Testis (tissue), 3 donors: ENCODE measurements around the gene NPL. TPM values are rescaled to one million over a fixed set of nuclear protein-coding genes. Genes with fewer than 3 reads are reported as not detected.

Experiments used
- DNase-seq: peaks from one replicate; pipeline ENCODE4 v3.0.0-alpha.2; 2019
- H3K27ac ChIP-seq, 2 donors: fragments of 200-600 bp; sonication (generic); one replicate each; pipeline ENCODE4 v1.5.1; 2019
- H3K27me3 ChIP-seq: fragments of 200-600 bp; sonication (generic); one replicate; pipeline ENCODE4 v1.5.1; 2019
- H3K36me3 ChIP-seq: fragments of 200-600 bp; sonication (generic); one replicate; pipeline ENCODE4 v1.5.1; 2017; ENCODE audit warnings: low read depth; ENCODE audit errors: missing control alignments
- H3K4me1 ChIP-seq: fragments of 200-600 bp; sonication (generic); one replicate; pipeline ENCODE4 v1.5.1; 2019
- H3K4me3 ChIP-seq, 2 donors: fragments of 200-600 bp; sonication (generic); one replicate each; pipeline ENCODE4 v1.5.1; 2017 to 2019
- H3K9me3 ChIP-seq: fragments of 200-600 bp; sonication (generic); one replicate; pipeline ENCODE4 v1.5.1; 2017
- POLR2A ChIP-seq: fragments of 450-650 bp; IDR thresholded peaks from one replicate; pipeline ENCODE4 v1.6.1; 2017; ENCODE audit warnings: antibody characterized with exemption, mild to moderate bottlenecking, moderate library complexity
- WGBS, 2 donors: methylation state at CpG; one replicate each; pipeline ENCODE4 v1.1.5; 2018; 5-methylcytosine and 5-hydroxymethylcytosine counted together
- intact Hi-C: fragments of 100-400 bp; cut with DNase I; formaldehyde crosslinking; loops from one replicate; pipeline ENCODE4 v1.15.1; 2023; ENCODE audit warnings: low total_unique reads
- polyA plus RNA-seq: library from polyadenylated mRNA; stranded (reverse); fragments of 350-450 nt; fragmentation: Illumina TruSeq; extraction: RNeasy Lipid Tissue Mini Kit (QIAGEN cat#74804); gene quantifications from one replicate; pipeline ENCODE4 v1.2.3, GENCODE V29; 2014; ENCODE audit warnings: low read depth, low replicate concordance; ENCODE audit not compliant: insufficient read depth
- total RNA-seq, 2 donors: library from RNA; depleted of rRNA; stranded (reverse); fragments of >200 nt; gene quantifications; one replicate each; pipeline ENCODE4 v1.2.3, GENCODE V29; 2016
- TF ChIP-seq, protein P1 (sequence below), 3 experiments: fragments of 450-650 bp in 2 of 3; fragments of 200-600 bp in 1 of 3; sonication (generic) in 1 of 3; IDR thresholded peaks; one replicate each; pipeline ENCODE4 v1.5.1; 2016 to 2019; ENCODE audit warnings: antibody characterized with exemption in 3 of 3, mild to moderate bottlenecking in 2 of 3, moderate library complexity in 1 of 3

The NPL gene
- total and polyA plus RNA-seq, 3 donors from 2014 or later = 11.1 to 22.5 (median 21.6) TPM

DNA sequence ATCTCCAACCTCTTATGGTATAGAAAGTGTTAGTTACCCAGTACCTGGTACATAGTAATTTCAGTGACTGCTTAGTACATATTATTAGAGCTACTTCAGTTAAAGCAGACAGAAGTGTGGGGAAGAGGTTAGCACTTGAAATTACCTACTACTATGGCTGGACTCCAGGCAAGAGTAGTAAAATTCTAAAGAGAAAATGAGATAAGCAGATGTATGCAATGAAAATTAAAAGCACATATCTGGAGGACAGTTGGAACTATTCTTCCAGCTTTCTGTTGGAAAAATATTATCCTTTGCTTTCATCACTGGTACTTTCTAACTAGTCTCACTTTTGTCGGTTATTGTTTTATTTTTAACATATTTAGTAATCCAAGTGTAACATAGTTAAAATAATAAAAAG lies 73.3 kb downstream of the NPL start:
- WGBS, 2 donors = 88 to 95% methylated on average over 1 of the region's 1 CpG
- no peaks in the 10 kb centered on the region for H3K4me1 ChIP-seq
- intact Hi-C loops = no loop called here
- H3K36me3 ChIP-seq = no peaks in the 10 kb centered on the region
- DNase-seq = no peak
- no peak for TF ChIP-seq POLR2A
- H3K9me3 ChIP-seq = no peaks in the 10 kb centered on the region
- no peaks in the 10 kb centered on the region for H3K27me3 ChIP-seq
- no peak overlapping the region for H3K4me3 ChIP-seq
- no peak overlapping the region for H3K27ac ChIP-seq

DNA sequence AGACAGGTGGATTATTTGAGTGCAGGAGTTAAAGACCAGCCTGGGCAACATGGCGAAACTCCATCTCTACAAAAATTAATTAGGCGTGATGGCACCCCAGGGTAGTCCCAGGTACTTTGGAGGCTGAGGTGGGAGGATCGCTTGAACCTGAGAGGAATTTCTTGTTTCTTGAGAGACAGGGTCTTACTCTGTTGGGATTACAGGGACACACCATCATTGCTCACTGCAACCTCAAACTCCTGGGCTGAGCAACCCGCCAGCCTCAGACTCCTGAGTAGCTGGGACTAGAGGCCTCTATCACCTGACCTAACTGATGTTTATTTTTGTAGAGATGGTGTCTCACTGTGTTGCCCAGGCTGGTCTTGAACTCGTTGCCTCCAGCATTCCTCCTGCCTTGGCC lies 74.4 kb downstream of the NPL start:
- H3K9me3 ChIP-seq = no peaks in the 10 kb centered on the region
- TF ChIP-seq POLR2A = no peak
- TF ChIP-seq, protein P1, sequence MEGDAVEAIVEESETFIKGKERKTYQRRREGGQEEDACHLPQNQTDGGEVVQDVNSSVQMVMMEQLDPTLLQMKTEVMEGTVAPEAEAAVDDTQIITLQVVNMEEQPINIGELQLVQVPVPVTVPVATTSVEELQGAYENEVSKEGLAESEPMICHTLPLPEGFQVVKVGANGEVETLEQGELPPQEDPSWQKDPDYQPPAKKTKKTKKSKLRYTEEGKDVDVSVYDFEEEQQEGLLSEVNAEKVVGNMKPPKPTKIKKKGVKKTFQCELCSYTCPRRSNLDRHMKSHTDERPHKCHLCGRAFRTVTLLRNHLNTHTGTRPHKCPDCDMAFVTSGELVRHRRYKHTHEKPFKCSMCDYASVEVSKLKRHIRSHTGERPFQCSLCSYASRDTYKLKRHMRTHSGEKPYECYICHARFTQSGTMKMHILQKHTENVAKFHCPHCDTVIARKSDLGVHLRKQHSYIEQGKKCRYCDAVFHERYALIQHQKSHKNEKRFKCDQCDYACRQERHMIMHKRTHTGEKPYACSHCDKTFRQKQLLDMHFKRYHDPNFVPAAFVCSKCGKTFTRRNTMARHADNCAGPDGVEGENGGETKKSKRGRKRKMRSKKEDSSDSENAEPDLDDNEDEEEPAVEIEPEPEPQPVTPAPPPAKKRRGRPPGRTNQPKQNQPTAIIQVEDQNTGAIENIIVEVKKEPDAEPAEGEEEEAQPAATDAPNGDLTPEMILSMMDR (IDR thresholded peaks at IDR 0.05) = no peak
- no peak for DNase-seq
- no peaks in the 10 kb centered on the region for H3K36me3 ChIP-seq
- H3K27ac ChIP-seq = no peak overlapping the region
- intact Hi-C loops = no loop called here
- 95 to 98% methylated on average over 5 of the region's 5 CpGs for WGBS, 2 donors
- H3K4me1 ChIP-seq = no peaks in the 10 kb centered on the region
- H3K4me3 ChIP-seq = no peak overlapping the region
- H3K27me3 ChIP-seq = no peaks in the 10 kb centered on the region

DNA sequence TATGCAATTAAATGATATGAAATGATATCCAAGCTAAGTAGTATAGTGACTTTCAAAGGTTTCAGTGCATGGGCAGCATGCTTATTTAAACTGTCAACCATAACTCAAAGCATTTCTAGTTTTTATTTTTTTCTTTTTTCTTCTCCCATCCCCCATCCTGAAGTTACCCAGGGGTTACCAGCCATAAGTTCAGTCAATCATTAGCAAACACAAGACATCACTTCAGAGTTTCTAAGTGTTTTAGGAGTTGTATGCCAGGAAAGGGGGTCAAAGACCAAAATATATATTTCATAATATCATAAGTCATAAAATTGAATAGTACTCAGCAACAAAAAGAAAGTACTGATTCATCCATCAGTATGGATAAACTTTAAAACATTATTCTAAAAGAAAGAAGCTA lies 78.3 kb downstream of the NPL start:
- TF ChIP-seq, protein P1 (IDR thresholded peaks at IDR 0.05) = no peak
- no peak for TF ChIP-seq POLR2A
- Histone ChIP-seq H3K9me3 (no peaks in the 10 kb centered on the region), H3K36me3 (no peaks in the 10 kb centered on the region), H3K27me3 (no peaks in the 10 kb centered on the region), H3K27ac (no peak overlapping the region), H3K4me3 (no peak overlapping the region), H3K4me1 (no peaks in the 10 kb centered on the region)
- DNase-seq = no peak
- intact Hi-C loops = no loop called here

DNA sequence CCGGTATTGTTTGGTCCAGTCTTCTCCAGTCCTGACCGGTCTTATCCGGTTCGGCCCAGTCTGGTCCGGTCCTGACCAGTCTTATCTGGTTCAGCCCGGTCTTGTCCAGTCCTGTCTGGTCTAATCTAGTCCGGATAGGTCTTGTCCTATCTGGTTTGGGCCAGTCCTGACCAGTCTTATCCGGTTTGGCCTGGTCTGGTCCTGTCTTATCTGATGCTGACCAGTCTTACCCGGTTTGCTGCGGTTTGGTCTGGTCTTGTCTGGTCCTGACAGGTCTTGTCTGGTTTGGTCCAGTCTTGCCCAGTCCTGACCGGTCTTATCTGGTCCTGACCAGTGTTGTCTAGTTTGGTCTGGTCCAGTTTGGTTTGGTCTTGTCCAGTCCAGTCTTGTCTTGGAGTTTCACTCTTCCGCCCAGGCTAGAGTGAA lies 79.7 kb downstream of the NPL start:
- Histone ChIP-seq H3K27ac (peak overlapping the region in 1 of 2 donors; percentile 34), H3K4me1 (no peaks in the 10 kb centered on the region), H3K4me3 (no peak overlapping the region), H3K9me3 (no peaks in the 10 kb centered on the region), H3K36me3 (no peaks in the 10 kb centered on the region), H3K27me3 (no peaks in the 10 kb centered on the region)
- TF ChIP-seq, protein P1 (IDR thresholded peaks at IDR 0.05) = no peak
- WGBS, 2 donors = 94 to 98% methylated on average over 12 of the region's 12 CpGs
- intact Hi-C loops = no loop called here
- DNase-seq = peak; percentile 28

DNA sequence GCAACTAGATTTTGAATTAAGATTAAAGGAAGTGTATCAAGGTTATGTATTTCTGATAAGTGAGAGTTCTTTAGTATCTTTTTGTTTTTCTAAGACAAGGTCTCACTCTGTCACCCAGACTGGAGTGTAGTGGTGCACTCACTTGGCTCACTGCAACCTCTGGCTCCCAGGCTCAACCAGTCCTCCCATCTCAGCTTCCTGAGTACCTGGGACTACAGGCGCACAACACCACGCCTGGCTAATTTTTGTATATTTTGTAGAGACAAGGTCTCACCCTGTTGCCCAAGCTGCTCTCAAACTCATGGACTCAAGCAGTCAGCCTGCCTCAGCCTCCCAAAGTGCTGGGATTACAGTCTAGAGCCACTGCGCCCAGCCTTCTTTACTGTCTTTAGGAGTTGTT lies 83.3 kb downstream of the NPL start:
- DNase-seq = no peak
- Histone ChIP-seq H3K27ac (no peak overlapping the region), H3K36me3 (peaks cover 6% of the 10 kb centered on the region), H3K4me1 (no peaks in the 10 kb centered on the region), H3K27me3 (no peaks in the 10 kb centered on the region), H3K9me3 (no peaks in the 10 kb centered on the region), H3K4me3 (no peak overlapping the region)
- 94 to 96% methylated on average over 3 of the region's 3 CpGs for WGBS, 2 donors
- TF ChIP-seq, protein P1 (IDR thresholded peaks at IDR 0.05) = no peak
- TF ChIP-seq POLR2A = no peak
- intact Hi-C loops = no loop called here
